GM21390 (cell line): ENCODE results near the gene GPR82.
"Not testable (repeated sequence)": the region's sequence is repeated elsewhere in the genome, so short reads cannot be mapped to it uniquely, and the experiment has no call there.

ENCODE experiments used
- ATAC-seq: cut with Tn5 transposase; IDR thresholded peaks from one replicate; pipeline ENCODE4 v1.9.1; 2021; ENCODE audit not compliant: unreplicated experiment

Gene GPR82

DNA sequence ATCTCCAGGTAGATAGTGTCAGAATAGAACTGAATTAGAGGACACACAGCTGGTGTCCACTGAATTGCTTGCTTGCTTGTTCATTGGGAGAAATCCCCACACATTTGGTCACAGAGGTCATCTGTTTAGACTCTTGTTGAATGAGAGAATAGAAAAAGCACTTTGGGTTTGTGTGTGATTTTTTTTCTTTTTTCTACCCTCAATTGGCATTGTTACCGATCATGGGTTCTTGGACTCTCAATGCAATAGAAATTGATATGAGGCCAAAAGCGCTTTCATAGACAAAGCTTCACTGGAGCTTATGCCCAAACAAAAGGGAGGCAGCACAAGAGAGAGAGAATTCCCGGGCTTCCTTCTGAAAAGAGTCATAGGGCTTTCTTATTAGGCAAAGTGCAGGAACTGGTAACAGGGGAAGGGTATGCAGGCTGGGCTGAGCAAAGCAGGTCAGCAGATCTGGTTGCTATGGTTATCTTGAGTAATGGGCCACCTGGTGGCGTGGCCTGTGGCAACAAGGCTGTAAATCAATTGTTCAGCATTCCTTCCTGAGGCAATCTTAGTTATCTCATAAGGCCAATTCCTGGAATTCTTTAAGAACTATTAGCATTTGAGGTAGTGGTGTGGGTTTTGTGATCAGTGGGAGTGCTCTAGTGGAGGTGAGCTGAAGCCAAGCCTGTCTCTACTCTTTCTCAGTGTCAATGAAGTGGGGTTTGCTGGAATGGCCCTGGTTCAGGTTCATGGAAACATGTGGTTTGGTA is 5.3 kb upstream of the GPR82 start:
- ATAC-seq, result no peak

DNA sequence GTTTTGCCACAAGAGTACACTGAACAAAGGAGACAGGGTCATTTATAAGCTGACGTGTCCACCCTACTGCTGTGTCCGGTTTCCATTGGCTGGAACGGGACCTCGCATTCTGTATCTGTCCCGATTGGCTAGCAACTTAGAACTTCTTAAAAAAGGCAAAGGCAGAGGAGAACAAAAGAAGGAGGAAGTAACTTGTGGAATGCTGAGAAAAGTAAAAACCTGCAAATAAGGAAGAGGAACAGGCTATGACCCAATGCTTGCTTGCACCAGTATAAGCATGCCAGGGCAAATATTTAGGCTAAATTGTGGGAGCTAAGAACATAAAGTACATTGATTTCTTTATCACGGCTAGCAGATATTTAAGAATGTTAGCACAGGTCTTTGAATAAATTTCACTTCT is 4.4 kb upstream of the GPR82 start:
- not testable (repeated sequence) for ATAC-seq

DNA sequence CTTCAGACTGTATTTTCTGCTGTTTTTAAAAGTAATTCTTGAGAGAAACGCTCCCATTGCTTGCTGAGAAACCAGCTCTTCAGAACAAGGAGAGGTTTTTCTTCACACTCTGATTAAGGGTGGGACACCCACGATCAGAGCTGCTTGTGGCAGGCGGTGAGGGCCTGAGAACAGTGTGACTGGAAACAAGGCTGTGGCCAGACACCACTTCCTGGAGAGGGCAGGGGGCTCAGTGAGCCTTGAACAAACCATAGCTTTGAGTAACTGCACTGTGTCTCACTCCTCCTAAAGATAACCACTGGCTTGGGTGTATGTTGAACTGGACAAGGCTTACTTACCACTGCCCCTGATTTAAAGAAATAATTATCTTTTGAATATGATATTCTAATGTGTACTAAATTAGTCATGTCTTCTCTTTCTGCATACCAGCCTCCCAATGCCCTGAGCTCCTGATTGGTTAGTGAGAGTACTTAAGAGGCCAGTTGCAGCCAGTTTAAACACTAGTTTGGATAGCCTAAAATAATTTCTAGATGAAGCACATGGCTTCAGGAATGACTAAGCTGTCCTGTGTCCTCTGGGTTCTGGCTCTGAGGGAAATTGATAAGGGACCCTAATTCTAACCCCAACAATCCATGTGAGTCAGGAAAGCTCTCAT is 3.7 kb upstream of the GPR82 start:
- peak; percentile 89 for ATAC-seq

DNA sequence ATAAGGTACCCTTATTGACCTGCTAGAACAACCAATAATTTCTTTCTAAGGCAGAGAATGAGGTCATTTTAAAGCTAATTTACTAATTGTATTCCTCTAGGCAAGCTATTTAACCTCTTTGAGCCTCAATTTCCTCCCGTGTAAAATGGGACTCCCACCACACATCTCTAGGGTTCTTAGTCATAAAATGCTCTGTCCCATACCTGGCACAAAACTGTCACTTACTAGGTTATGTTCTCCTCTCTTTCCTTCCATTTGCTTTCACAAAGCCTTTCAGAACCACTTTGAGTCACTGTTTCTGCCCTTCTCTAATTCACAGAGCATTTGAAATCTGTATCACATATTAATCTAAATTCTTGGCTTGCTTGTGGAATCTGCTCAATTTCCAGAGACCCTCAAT is 2.4 kb upstream of the GPR82 start:
- no peak for ATAC-seq

DNA sequence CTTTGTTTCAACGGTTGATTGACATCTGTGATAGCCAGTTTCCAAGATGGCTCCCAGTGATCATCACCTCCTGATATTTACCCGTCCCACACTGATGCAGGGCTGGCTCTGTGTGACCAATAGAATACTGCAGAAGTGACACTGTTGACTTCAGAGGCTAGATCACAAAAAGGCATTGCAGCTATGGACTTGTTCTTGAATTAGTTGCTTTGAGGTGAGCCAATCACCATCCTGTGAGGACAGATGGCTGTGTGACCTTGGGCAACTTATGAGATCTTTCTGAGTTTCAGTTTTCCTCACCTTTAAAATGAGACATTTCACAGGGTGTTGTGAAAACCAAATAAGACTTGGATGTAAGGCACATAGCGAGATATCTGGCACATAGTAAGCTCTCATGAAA is 1.8 kb upstream of the GPR82 start:
- no peak for ATAC-seq

DNA sequence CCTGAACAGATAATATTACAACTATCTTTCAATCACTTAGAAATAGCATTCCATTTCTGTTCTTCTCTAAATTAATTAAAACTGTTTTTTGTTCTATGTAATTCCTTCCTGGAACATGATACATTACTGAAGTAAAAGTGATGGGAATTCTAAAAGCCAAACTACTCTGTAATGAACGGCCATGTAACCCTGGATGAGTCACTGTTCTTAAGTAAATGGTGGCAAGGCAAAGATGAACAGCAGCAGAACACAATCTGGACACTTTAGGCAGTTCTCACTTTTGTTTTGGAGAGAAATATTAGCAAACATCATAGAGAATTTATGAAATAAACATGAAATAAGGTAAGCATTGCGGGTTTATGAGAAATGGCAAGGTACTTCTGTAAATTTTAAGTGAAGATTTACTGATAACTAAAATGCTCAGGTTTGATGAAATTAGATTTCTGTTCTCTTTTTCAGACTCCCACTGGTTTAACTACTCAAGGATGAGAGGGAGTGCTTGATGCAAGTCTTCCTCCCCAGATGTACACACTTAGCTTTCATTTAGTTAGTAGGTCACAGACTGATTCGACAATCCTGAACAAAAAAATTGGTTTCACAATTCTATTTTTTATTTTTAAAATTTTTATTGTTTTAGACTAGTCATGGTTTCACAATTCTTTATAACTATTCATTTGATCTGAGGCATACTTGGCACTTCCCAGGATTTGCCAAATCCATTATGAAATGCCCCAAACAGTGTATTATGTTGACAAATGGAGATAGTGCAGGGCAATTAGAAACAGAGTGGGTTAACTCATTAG is 964 bp upstream of the GPR82 start:
- ATAC-seq, result no peak

DNA sequence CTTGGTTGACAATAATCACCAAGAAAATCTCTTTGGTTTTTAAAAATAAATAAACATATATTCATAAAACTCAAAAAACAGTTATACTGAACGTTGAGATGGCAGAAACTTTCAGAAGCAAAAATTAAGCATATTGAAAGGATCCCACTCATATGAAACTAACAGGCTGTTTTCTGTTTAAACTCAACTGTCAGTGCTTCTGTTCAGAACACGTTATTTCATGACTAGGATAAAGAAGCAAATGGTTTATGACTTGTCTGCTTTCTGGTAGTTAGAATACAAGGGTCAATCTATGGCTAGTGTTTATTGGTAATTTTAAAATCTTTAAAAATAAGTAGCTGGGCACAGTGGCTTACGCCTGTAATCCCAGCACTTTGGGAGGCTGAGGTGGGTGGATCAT is 4.1 kb downstream of the GPR82 start:
- no peak for ATAC-seq

DNA sequence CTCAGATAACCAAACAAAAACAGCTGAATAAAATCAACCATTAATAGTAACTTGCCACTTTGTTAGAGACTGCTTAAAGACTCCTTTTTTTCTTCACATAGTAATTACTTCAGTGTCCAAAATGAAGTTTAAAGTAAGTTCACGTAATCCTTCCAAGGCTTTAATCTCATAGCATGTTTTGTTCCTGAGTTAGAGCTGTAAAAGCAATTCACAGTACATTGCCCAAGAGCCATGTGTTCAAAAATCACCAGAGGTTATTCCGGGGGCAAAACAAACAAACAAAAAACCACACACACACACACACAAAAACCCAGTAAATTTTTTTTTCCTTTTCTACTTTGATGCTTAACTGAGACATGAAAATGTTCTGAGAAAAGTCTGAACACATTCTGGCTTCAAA is 6.1 kb downstream of the GPR82 start:
- ATAC-seq, result no peak

DNA sequence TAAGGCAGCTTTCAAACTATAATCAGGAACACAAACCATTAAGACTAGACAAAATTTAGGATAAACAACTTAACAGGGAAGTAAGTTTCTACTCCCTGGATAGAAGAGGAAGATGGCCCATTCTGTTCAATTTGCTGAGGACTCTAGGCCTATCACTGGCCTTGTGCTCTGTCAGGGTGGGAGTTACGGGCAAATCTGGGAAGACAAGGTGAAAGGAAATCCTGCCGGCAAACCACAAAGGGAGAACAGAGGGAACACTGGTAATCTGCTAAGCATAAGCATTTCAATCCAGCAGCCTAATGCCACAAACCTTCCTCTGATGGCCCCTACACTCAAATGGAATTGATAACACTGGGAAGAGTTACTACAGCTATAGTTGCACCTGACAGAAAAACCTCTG is 8.3 kb downstream of the GPR82 start:
- ATAC-seq, result no peak

DNA sequence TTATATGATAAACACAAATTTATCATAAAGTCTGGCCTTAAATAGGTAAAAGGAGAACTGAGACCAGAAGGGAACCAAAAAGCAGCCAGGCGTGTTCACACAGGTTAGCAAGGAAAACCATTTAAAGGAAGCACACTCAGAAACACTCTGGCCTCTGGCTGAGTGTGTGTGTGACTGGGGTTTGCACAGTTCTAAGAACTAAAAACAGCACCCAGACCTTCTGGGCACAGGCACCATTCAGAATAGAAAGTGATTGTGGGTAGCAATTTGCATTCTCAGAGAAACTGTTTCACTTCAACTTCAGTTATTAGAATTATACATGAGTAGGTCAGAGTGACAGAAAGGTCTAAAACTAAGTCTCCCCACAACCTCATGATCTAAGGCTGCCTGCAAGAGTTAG is 10.0 kb downstream of the GPR82 start:
- peak; percentile 96 for ATAC-seq

DNA sequence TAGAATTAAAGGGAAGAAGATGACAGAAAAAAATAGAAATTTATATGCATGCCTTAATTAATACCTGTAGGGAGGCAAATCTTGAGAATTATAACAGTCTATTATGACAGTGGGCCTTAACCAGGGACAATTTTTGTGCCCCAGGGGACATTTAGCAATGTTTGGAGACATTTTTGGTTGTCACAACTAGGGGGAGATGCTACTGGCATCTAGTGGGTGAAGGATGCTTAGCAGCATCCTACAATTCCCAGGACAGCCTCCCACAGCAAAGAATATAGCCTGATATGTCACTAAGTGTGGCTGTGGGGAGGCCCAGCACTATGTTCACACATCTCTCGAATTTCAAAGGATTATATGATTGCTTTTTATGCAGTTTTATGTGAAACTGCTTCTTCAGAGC is 10.5 kb downstream of the GPR82 start:
- ATAC-seq, result no peak

DNA sequence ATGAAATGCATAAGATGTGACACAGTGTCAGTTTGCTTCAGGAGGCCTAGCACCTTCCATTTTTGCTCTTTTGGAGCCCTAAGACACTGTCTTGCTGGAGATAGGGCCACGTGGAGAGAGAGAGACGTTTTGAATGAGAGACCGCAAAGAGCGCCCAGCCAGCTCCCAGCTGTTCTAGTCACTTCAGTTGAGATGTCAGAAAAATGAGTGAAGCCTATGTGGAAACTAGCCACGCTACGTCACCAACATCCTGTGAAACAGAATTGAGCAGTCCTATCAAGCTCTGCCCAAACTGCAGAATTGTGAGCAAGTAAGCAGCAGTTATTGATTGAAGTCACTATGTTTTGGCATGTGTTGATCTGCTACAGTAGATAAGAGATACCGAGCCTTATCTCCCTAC is 13.1 kb downstream of the GPR82 start:
- no peak for ATAC-seq

DNA sequence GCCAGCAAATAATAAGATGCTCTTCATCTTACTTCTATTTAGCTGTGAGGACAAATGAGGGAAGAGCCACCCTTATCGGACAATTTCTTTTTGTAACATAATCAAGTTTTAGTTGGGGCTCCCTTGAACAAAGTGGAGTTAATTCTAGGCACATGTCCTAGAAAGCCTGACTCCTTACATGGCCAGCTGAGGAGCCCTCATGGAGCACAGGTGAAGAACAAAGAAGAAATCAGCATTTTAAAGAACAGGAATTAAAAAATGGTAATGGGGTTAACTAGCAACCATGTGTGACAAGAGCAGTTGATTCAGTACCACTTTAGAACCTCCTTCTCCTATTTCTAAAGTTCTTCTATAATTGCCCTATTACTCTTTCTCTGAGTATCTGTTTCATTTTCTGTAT is 15.9 kb downstream of the GPR82 start:
- no peak for ATAC-seq

DNA sequence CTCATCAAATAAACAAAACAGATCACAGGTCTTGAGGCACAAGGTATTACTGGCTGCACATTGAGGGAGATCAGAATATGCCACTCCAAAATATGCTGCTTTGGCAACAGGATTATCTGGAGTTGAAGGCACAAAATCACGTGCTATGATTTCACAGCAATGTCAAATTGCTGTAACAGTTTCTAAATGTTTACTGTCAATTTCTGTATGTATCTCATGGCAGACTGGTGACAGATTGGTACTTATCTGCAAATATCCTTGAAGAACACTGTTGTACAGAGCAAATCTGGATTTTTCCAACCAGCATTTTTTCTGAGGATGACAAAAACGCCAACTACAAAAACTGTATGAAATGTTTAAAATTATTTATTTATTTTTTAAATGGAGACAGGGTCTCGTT is 26.7 kb downstream of the GPR82 start:
- no peak for ATAC-seq

DNA sequence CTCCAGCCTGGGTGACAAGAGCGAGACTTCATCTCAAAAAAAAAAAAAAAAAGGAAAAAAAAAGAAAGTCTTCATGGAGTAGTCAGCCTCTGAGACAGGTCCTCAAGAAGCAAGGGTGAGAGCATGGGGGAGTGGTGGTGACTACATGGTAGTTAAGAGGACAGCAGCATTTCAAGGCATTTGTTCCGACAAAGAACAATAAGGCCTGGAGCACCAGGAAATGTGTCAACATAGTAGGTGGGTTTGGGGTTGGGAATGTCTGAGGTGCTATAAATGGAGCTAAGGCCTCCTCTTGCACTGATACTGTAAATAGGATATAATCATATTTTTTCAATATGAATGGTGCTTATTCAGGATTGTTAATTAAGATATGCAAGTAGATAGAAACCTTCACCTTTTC is 34.4 kb downstream of the GPR82 start:
- no peak for ATAC-seq

DNA sequence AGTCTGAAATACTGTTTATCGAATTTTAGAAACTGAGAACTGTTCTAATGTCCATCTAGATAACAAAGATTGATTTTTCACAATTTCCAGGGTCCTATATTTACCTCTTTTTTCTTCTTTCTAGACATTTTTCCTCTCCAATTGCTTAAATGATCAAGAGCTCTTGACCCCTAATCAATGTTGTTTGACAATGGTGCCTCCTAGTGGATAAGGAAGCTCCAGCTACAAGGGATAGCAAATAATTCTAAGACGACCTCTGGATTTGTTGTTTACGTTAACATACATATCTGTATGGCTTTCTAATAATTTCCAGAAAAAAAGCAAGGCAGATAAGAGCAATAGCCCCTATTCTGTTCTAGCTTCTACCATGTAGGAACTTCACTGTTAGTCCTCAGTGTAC is 35.8 kb downstream of the GPR82 start:
- no peak for ATAC-seq

DNA sequence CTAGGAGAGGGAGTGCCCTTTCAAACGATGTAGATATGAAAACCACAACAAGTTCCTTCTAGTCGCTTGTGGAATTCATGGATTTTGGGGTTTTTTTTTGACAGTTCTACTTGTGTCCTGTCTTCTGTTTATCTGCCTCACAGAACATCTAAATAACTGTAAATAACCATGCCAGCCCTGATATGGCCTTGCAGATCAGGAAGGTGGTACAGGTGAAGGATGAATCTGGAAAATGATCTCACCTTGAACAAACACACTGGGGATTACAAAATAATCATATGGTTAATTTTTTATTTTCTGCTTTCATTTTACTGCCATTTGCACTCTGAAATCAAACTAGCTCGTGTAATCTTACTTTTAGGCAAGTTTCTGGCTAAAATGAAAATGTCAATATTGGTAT is 37.2 kb downstream of the GPR82 start:
- ATAC-seq, result no peak

DNA sequence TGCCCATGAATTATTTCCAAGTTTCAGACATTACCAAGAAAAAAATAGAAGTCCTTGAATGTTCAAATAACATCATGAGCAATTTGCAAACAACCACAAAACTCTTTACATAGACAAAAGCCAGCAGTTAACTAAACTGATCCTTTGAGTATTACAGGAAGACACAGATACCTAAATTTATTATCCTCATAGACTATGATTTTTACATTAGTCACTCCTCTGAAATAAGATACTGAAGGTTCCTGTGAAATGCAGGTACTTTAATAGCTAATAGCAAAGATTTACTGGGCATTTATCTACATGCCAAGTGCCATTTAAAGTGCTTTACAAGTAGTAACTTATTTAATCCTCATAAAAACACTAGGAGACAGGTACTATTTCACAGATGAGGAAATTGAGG is 37.7 kb downstream of the GPR82 start:
- ATAC-seq, result no peak

DNA sequence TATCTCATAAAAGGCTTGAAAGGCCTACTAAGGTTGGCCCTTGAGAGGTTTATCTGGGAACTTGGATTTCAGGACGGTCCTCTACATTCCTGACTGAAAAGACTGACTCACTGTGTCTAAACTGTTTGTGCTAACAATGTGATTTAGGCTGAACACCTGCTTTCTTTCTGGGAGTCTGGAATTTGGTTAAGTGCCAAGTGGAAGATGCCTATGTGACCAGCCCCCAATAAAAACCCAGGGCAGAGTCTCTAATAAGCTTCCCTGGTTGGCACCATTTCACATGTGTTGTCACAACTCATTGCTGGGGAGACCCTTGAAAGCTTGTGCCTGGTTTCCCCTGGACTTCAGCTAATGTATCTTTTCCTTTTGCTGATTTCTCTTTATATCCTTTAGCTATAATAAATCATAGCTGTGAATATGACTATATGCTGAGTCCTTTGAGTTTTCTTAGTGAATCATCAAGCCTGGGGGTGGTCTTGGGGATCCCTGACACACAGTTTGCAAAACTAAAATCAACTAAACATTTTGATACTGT is 55.1 kb downstream of the GPR82 start:
- no peak for ATAC-seq
